ENCODE results near the gene SOX21. TPM values are rescaled to one million over a fixed set of nuclear protein-coding genes. Genes with fewer than 3 reads are reported as not detected.
A peak's percentile ranks its signal among the peaks of the same experiment; 100 is the strongest.

Gene SOX21
- polyA plus RNA-seq, 1 donor from 2014 or later = 0.35 TPM

GRCh38 chr13:94661406-94661805, 50.9 kb downstream of the SOX21 start:
- Histone ChIP-seq H4K20me1 (ENCODE audit: insufficient read depth) (no peaks in the 10 kb centered on the region), H3K27me3 (ENCODE audit: insufficient read depth, low read depth, low read length) (no peaks in the 10 kb centered on the region), H3K36me3 (ENCODE audit: insufficient read depth, low read length) (no peaks in the 10 kb centered on the region), H3F3A (ENCODE audit: insufficient read depth, low read length, poor library complexity, severe bottlenecking) (no peaks in the 10 kb centered on the region), H3K4me3 (ENCODE audit: low read length) (no peak overlapping the region), H2AFZ (ENCODE audit: low read depth, low read length) (no peak overlapping the region), H3K9me3 (ENCODE audit: low read length) (no peaks in the 10 kb centered on the region), H3K9ac (ENCODE audit: low read length) (no peak overlapping the region), H3K27ac (ENCODE audit: low read length) (no peak overlapping the region), H3K4me2 (ENCODE audit: low read length) (no peak overlapping the region), H3K9me2 (ENCODE audit: insufficient read depth, low read length) (no peaks in the 10 kb centered on the region), H3K79me2 (replicated peaks; ENCODE audit: insufficient read depth, low read length) (no peaks in the 10 kb centered on the region)
- TF ChIP-seq TAF1 (IDR thresholded peaks at IDR 0.05; ENCODE audit: low read depth) (no peak), REST (IDR thresholded peaks at IDR 0.05; ENCODE audit: borderline replicate concordance) (no peak), CTCF (IDR thresholded peaks at IDR 0.05; ENCODE audit: poor library complexity, severe bottlenecking) (no peak), POLR2AphosphoS5 (IDR thresholded peaks at IDR 0.05) (no peak), SMC3 (conservative IDR thresholded peaks at IDR 0.05; ENCODE audit: poor library complexity) (no peak), RAD21 (conservative IDR thresholded peaks at IDR 0.05) (no peak), MXI1 (conservative IDR thresholded peaks at IDR 0.05; ENCODE audit: poor library complexity, severe bottlenecking) (no peak)

GRCh38 chr13:94660695-94661326, 51.5 kb downstream of the SOX21 start:
- Histone ChIP-seq H3F3A (ENCODE audit: insufficient read depth, low read length, poor library complexity, severe bottlenecking) (no peaks in the 10 kb centered on the region), H3K36me3 (ENCODE audit: insufficient read depth, low read length) (no peaks in the 10 kb centered on the region), H3K27ac (ENCODE audit: low read length) (no peak overlapping the region), H3K9me2 (ENCODE audit: insufficient read depth, low read length) (no peaks in the 10 kb centered on the region), H3K4me3 (ENCODE audit: low read length) (no peak overlapping the region), H4K20me1 (ENCODE audit: insufficient read depth) (no peaks in the 10 kb centered on the region), H3K79me2 (replicated peaks; ENCODE audit: insufficient read depth, low read length) (no peaks in the 10 kb centered on the region), H3K27me3 (ENCODE audit: insufficient read depth, low read depth, low read length) (no peaks in the 10 kb centered on the region), H3K9ac (ENCODE audit: low read length) (no peak overlapping the region), H2AFZ (ENCODE audit: low read depth, low read length) (no peak overlapping the region), H3K9me3 (ENCODE audit: low read length) (no peaks in the 10 kb centered on the region), H3K4me2 (ENCODE audit: low read length) (no peak overlapping the region)
- TF ChIP-seq CTCF (IDR thresholded peaks at IDR 0.05; ENCODE audit: poor library complexity, severe bottlenecking) (peak; percentile 46), REST (IDR thresholded peaks at IDR 0.05; ENCODE audit: borderline replicate concordance) (no peak)
